Measurements from ENCODE around the gene IFI27L1. TPM values are rescaled to one million over a fixed set of nuclear protein-coding genes. Genes with fewer than 3 reads are reported as not detected.

The IFI27L1 gene
- total RNA-seq, 1 experiment from 2014 or later = 27.6 TPM

- TF ChIP-seq RORB (CRISPR knock-in tag; IDR thresholded peaks at IDR 0.05) (no peak), ERG (CRISPR knock-in tag; IDR thresholded peaks at IDR 0.05) (no peak), NFYB (CRISPR knock-in tag; conservative IDR thresholded peaks at IDR 0.05; ENCODE audit: low read depth) (no peak), NR1H2 (CRISPR knock-in tag; IDR thresholded peaks at IDR 0.05) (no peak), ZBTB43 (CRISPR knock-in tag; IDR thresholded peaks at IDR 0.05) (no peak), SMAD4 (CRISPR knock-in tag; IDR thresholded peaks at IDR 0.05) (no peak), CDX4 (CRISPR knock-in tag; IDR thresholded peaks at IDR 0.05; ENCODE audit: borderline replicate concordance) (no peak), STAT6 (CRISPR knock-in tag; conservative IDR thresholded peaks at IDR 0.05; ENCODE audit: low read depth) (no peak), NFE2L1 (CRISPR knock-in tag; IDR thresholded peaks at IDR 0.05) (no peak)
- DNase-seq (ENCODE audit: low spot score) = no peak
- Mint-ChIP-seq H3K9me3 (no peaks in the 10 kb centered on the region), H3K27ac (no peak overlapping the region), H3K27me3 (ENCODE audit: low read depth) (no peaks in the 10 kb centered on the region), H3K36me3 (no peaks in the 10 kb centered on the region), H3K4me1 (no peaks in the 10 kb centered on the region), H3K4me3 (no peak overlapping the region)
- POLR2A ChIA-PET = no interaction called here
- ATAC-seq = no peak
- CTCF ChIA-PET = interaction anchor here (1.8 kb wide), 2 partner anchors 29 to 164 kb away, joined by 4 to 6 read pairs; no protein-coding TSS in a partner anchor
Measured at GRCh38 chr14:94103554-94104150, 22.5 kb downstream of the IFI27L1 start.

- no peak for DNase-seq (ENCODE audit: low spot score)
- POLR2A ChIA-PET = no interaction called here
Measured at GRCh38 chr14:94104731-94105130, 23.6 kb downstream of the IFI27L1 start.

GRCh38 chr14:94109915-94110250 lies 28.8 kb downstream of the IFI27L1 start:
- peaks cover 14% of the 10 kb centered on the region; the same call in 1 of the 2 replicates for H3K4me1 Mint-ChIP-seq
- TF ChIP-seq ATF3 (CRISPR knock-in tag; conservative IDR thresholded peaks at IDR 0.05) = no peak
- H3K27me3 Mint-ChIP-seq (ENCODE audit: low read depth) = no peaks in the 10 kb centered on the region
- no peak for ATAC-seq
- H3K4me3 Mint-ChIP-seq = no peak overlapping the region
- H3K9me3 Mint-ChIP-seq = no peaks in the 10 kb centered on the region
- POLR2A ChIA-PET = no interaction called here
- CTCF ChIA-PET = interaction anchor here (2.2 to 3.0 kb wide), 2 partner anchors 27 to 74 kb away, joined by 5 to 14 read pairs; no protein-coding TSS in a partner anchor
- H3K36me3 Mint-ChIP-seq = no peaks in the 10 kb centered on the region
- no peak for DNase-seq (ENCODE audit: low spot score)
- no peak overlapping the region for H3K27ac Mint-ChIP-seq

More at GRCh38 chr14:94104731-94105130, 23.6 kb downstream of the IFI27L1 start:
- ATAC-seq = no peak
- H3K4me1 Mint-ChIP-seq = 0 out of 2 replicates have a peak, but pooled peaks cover 3% of the 10 kb centered on the region
- H3K9me3 Mint-ChIP-seq = no peaks in the 10 kb centered on the region
- H3K27ac Mint-ChIP-seq = no peak overlapping the region
- no peak for TF ChIP-seq NR3C1 (CRISPR knock-in tag; conservative IDR thresholded peaks at IDR 0.05; ENCODE audit: low read depth)
- TF ChIP-seq GRHL2 (CRISPR knock-in tag; IDR thresholded peaks at IDR 0.05; ENCODE audit: insufficient replicate concordance, severe bottlenecking) = no peak
- no peak overlapping the region for H3K4me3 Mint-ChIP-seq
- CTCF ChIA-PET = interaction anchor here (1.8 kb wide), 1 partner anchor 165 kb away, joined by 4 read pairs; no protein-coding TSS in a partner anchor
- no peaks in the 10 kb centered on the region for H3K27me3 Mint-ChIP-seq (ENCODE audit: low read depth)
- H3K36me3 Mint-ChIP-seq = no peaks in the 10 kb centered on the region

Data from WTC11 (cell line).